Measurements from ENCODE around the gene OVOL2. TPM values are rescaled to one million over a fixed set of nuclear protein-coding genes. Genes with fewer than 3 reads are reported as not detected.

Gene OVOL2
- total RNA-seq, 1 donor from 2014 or later, result 3.1 TPM

DNA sequence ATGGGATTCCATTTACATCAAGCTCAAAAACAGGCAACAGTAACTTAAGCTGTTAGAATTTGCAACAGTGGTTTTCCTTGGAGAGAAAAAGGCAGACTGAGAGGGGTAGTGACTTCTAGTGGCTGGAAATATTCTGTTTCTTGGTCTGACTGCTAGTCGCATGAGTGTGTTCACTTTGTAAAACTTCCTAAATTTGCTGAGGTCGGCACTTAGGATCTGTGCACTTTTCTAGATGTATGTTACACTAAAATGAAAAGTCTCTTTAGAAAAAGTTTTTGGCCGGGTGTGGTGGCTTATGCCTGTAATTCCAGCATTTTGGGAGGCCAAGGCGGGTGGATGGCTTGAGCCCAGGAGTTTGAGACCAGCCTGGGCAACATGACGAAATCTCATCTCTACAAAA, 18.7 kb downstream of the OVOL2 start:
- DNase-seq (ENCODE audit: low read depth), result no peak
- TF ChIP-seq, protein P1, sequence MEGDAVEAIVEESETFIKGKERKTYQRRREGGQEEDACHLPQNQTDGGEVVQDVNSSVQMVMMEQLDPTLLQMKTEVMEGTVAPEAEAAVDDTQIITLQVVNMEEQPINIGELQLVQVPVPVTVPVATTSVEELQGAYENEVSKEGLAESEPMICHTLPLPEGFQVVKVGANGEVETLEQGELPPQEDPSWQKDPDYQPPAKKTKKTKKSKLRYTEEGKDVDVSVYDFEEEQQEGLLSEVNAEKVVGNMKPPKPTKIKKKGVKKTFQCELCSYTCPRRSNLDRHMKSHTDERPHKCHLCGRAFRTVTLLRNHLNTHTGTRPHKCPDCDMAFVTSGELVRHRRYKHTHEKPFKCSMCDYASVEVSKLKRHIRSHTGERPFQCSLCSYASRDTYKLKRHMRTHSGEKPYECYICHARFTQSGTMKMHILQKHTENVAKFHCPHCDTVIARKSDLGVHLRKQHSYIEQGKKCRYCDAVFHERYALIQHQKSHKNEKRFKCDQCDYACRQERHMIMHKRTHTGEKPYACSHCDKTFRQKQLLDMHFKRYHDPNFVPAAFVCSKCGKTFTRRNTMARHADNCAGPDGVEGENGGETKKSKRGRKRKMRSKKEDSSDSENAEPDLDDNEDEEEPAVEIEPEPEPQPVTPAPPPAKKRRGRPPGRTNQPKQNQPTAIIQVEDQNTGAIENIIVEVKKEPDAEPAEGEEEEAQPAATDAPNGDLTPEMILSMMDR (IDR thresholded peaks at IDR 0.05; ENCODE audit: insufficient read depth, low read length, poor library complexity, severe bottlenecking), result no peak
- H3K4me3 ChIP-seq (ENCODE audit: low read depth, low read length), result no peak overlapping the region
- H3K27me3 ChIP-seq (ENCODE audit: control insufficient read depth, insufficient read depth, low read length), result no peaks in the 10 kb centered on the region
- H3K36me3 ChIP-seq (ENCODE audit: control insufficient read depth, insufficient read depth, low read length), result no peaks in the 10 kb centered on the region

DNA sequence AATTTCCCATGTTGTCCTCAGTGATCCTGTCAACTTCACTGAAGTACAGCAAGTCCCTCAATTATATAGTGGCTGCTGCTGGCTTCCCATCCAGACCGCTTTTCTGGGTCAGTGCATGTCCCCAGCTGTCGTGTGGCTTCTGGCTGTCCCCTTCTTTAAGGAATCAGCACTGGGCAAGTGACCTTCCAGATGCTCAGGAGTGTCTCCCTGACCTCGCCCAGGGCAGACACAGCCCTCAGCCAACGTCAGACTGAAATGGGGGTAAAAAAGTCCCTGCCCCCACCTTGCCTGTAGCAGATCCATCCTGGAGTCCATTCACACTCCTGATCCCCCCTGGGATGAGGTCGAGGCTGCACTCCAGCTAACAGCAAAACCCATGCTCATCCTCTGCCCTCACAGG, 23.7 kb downstream of the OVOL2 start:
- Histone ChIP-seq H3K27me3 (ENCODE audit: control insufficient read depth, insufficient read depth, low read length) (no peaks in the 10 kb centered on the region), H3K36me3 (ENCODE audit: control insufficient read depth, insufficient read depth, low read length) (no peaks in the 10 kb centered on the region), H3K4me3 (ENCODE audit: low read depth, low read length) (no peak overlapping the region)
- TF ChIP-seq, protein P1 (IDR thresholded peaks at IDR 0.05; ENCODE audit: insufficient read depth, low read length, poor library complexity, severe bottlenecking), result no peak
- DNase-seq (ENCODE audit: low read depth), result no peak

DNA sequence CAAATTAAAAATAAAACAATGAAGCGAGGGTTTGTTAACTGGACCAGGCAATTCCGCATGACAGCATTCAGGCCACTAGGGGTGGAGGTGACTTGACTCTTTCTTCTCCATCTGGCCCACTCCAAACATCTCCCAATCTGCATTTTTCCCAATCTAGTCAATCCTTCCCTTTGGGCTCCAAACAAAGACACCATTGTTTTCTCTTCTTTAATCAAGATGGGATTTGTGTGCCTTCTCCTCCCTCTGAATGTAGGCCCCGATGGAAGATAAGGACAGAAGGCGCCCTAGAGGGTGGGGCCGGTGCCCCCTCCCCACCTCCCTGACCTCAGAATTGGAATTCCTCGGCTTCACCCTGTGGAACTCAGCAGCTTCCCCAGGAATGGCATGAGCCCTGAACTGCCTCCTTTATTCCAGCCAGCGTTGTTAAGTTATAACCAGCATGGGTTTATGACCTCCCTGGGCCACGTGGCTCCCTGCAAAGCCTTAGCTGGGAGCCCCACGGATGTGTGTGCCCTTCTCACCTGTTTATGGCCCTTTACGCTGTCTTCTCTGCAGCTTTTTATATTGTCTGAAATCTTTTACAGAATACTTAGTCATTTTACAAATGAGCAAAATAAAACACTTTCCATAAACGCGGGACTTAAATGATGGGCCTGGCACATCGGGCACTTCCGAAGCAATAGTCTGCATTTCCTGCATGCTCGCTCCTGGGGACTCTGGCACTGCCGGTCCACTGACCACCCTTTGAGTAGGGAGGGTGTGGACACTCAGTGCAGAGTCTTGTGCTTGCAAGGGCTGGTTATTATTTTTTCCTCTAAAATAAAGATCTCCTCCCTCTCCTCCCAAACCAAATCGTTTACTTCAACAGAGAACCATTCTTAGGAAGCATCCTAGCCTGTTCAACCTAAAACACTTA, 24.5 kb downstream of the OVOL2 start:
- no peaks in the 10 kb centered on the region for H3K36me3 ChIP-seq (ENCODE audit: control insufficient read depth, insufficient read depth, low read length)
- TF ChIP-seq, protein P1 (IDR thresholded peaks at IDR 0.05; ENCODE audit: insufficient read depth, low read length, poor library complexity, severe bottlenecking), result peak; percentile 6
- DNase-seq (ENCODE audit: low read depth), result no peak
- no peaks in the 10 kb centered on the region for H3K27me3 ChIP-seq (ENCODE audit: control insufficient read depth, insufficient read depth, low read length)
- H3K4me3 ChIP-seq (ENCODE audit: low read depth, low read length), result no peak overlapping the region

DNA sequence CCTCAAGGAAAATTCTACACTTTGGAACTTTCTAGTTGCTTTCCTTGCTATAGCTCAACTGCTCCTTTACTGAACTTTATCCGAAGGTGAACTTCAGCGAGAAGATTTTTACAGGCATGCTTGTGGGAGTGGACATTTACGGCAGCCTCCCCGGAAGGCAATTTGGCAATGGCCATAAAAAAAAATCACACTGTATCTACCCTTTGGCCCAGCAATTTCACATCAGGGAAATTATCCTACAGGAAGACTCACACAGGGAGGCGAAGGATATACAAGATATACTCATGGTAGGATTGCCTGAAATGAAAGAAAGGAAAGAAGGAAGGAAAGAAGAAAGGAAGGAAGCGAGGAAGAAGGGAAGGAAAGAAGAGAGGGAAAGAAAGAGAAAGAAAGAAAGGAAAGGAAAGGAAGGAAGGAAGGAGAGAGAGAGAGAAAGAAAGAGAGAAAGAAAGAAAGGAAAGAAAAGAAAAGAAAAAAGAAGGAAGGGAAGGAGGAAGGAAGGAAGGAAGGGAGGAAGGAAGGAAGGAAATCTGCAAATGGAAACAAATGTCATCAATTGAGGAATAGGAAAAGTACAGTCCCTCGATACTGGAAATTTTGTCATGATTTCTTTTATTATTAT, 25.7 kb downstream of the OVOL2 start:
- no peaks in the 10 kb centered on the region for H3K27me3 ChIP-seq (ENCODE audit: control insufficient read depth, insufficient read depth, low read length)
- TF ChIP-seq, protein P1 (IDR thresholded peaks at IDR 0.05; ENCODE audit: insufficient read depth, low read length, poor library complexity, severe bottlenecking), result no peak
- no peak overlapping the region for H3K4me3 ChIP-seq (ENCODE audit: low read depth, low read length)
- no peaks in the 10 kb centered on the region for H3K36me3 ChIP-seq (ENCODE audit: control insufficient read depth, insufficient read depth, low read length)
- no peak for DNase-seq (ENCODE audit: low read depth)

DNA sequence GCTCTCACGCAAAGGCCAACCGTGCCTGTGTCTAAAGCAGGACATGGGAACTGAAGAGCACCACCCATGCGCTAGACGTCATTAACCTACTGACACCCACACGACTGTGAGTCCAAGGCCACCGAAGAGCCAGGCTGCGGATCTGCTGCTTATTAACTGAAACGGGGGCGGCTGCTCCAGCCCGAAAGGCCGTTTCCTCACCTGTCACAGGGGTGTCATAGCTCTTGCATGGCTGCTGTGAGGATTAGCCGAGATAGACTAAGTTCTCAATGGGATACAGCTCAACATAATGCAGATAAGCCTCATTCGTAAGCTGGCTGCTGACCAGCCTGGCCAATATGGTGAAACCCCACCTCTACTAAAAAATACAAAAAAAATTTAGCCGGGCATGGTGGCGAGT, 26.7 kb downstream of the OVOL2 start:
- TF ChIP-seq, protein P1 (IDR thresholded peaks at IDR 0.05; ENCODE audit: insufficient read depth, low read length, poor library complexity, severe bottlenecking), result no peak
- no peaks in the 10 kb centered on the region for H3K36me3 ChIP-seq (ENCODE audit: control insufficient read depth, insufficient read depth, low read length)
- no peaks in the 10 kb centered on the region for H3K27me3 ChIP-seq (ENCODE audit: control insufficient read depth, insufficient read depth, low read length)
- no peak overlapping the region for H3K4me3 ChIP-seq (ENCODE audit: low read depth, low read length)
- no peak for DNase-seq (ENCODE audit: low read depth)
